Fibroblast of villous mesenchyme (primary cell): ENCODE results near the gene ABTB2. TPM values are rescaled to one million over a fixed set of nuclear protein-coding genes. Genes with fewer than 3 reads are reported as not detected.
"Not testable (repeated sequence)": the region's sequence is repeated elsewhere in the genome, so short reads cannot be mapped to it uniquely, and the experiment has no call there.

Experiments used
- DNase-seq: peaks from one replicate; pipeline ENCODE4 v3.0.0-alpha.2; 2010; ENCODE audit warnings: low read depth
- H3K4me3 ChIP-seq: 2 replicates; pipeline ENCODE4 v1.5.1; 2011; ENCODE audit warnings: low read depth, mild to moderate bottlenecking, low read length
- CTCF ChIP-seq: IDR thresholded peaks from 2 replicates; pipeline ENCODE4 v1.5.1; 2012; ENCODE audit warnings: low read depth, mild to moderate bottlenecking, low read length; ENCODE audit not compliant: insufficient read depth
- total RNA-seq: library from RNA; depleted of rRNA; stranded (reverse); fragments of >200 nt; gene quantifications from 2 replicates; pipeline ENCODE4 v1.2.3, GENCODE V29; 2012

Gene ABTB2
- total RNA-seq, 1 donor: 3.9 TPM

GRCh38 chr11:34397811-34398210 is 40.0 kb upstream of the ABTB2 start:
- no peak overlapping the region for H3K4me3 ChIP-seq
- no peak for DNase-seq
- no peak for TF ChIP-seq CTCF

GRCh38 chr11:34397120-34397519 is 39.3 kb upstream of the ABTB2 start:
- TF ChIP-seq CTCF: no peak
- no peak for DNase-seq
- H3K4me3 ChIP-seq: no peak overlapping the region

GRCh38 chr11:34395916-34396550 is 38.2 kb upstream of the ABTB2 start:
- H3K4me3 ChIP-seq: no peak overlapping the region
- peak; percentile 25 for DNase-seq
- TF ChIP-seq CTCF: no peak

GRCh38 chr11:34394771-34395300 is 37.0 kb upstream of the ABTB2 start:
- TF ChIP-seq CTCF: no peak
- H3K4me3 ChIP-seq: no peak overlapping the region
- DNase-seq: no peak

GRCh38 chr11:34387653-34388052 is 29.8 kb upstream of the ABTB2 start:
- no peak for DNase-seq
- no peak for TF ChIP-seq CTCF
- H3K4me3 ChIP-seq: no peak overlapping the region

GRCh38 chr11:34386356-34386755 is 28.5 kb upstream of the ABTB2 start:
- H3K4me3 ChIP-seq: not testable (repeated sequence)

GRCh38 chr11:34382532-34383276 is 24.9 kb upstream of the ABTB2 start:
- DNase-seq: no peak
- TF ChIP-seq CTCF: no peak
- H3K4me3 ChIP-seq: no peak overlapping the region

More at GRCh38 chr11:34386356-34386755, 28.5 kb upstream of the ABTB2 start:
- DNase-seq: not testable (repeated sequence)
